GM19023 (cell line): ENCODE results near the gene CAMTA2.
"Not testable (repeated sequence)": the region's sequence is repeated elsewhere in the genome, so short reads cannot be mapped to it uniquely, and the experiment has no call there.

ENCODE experiments used
- ATAC-seq: cut with Tn5 transposase; IDR thresholded peaks from one replicate; pipeline ENCODE4 v1.9.1; 2021; ENCODE audit warnings: mild to moderate bottlenecking, moderate library complexity; ENCODE audit not compliant: unreplicated experiment

The CAMTA2 gene

GRCh38 chr17:4933646-4934045 is 53.8 kb downstream of the CAMTA2 start:
- no peak for ATAC-seq

GRCh38 chr17:4932756-4933155 is 54.7 kb downstream of the CAMTA2 start:
- ATAC-seq: no peak

DNA sequence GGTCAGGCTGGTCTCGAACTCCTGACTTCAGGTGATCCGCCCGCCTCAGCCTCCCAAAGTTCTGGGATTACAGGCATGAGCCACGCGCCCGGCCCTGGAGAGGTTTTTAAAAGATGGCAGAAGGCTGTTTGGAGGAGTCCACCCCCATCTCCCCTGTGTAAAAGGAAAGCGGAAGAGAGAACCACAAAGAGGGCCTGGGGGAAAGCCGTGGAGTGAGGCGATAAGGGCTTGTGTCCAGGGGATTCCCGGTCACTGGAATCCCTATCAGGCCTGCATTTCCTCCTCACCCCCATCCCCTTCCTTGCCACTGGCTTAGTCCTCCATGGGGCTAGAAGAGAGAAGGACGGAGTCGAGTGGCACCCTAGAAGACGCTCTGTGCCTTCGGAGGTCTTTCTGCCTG is 55.5 kb downstream of the CAMTA2 start, which contains the start of gene GP1BA:
TSS of gene GP1BA (plus strand) at position 315 of the 400 bp plus-strand sequence. CDS start 328 bp downstream, outside the sequence.
- no peak for ATAC-seq

DNA sequence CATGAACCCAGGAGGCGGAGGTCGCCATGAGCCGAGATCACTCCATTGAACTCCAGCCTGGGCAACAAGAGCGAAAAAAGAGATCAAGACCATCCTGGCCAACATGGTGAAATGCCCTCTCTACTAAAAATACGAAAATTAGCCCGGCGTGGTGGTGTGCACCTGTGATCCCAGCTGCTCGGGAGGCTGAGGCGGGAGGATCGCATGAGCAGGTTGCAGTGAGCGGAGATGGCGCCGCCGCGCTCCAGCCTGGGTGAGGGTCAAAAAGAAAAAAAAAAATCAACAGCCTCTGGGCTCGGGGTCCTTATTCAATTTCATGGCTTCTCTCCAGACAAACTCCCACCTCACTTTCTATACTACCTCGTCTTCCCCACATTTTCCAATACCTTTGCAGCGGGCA is 58.6 kb downstream of the CAMTA2 start:
- no peak for ATAC-seq

GRCh38 chr17:4926577-4927335 is 60.7 kb downstream of the CAMTA2 start:
- not testable (repeated sequence) for ATAC-seq

DNA sequence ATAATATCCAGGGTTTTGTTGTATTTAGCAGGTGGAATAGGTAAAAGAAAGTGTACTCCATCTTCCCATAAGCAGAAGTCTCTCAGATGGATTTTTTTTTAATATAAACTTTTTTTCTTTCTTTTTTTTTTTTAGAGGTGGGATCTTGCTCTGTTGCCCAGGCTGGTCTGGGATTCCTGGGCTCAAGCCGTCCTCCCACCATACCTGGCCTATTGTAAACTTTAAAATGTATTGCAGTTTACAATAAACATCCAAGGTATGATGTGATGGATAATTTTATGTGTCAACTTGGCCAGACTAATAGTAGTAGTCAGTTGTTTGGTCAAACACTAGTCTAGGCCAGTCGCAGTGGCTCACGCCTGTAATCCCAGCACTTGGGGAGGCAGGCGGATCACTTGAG is 66.2 kb downstream of the CAMTA2 start:
- ATAC-seq: no peak

DNA sequence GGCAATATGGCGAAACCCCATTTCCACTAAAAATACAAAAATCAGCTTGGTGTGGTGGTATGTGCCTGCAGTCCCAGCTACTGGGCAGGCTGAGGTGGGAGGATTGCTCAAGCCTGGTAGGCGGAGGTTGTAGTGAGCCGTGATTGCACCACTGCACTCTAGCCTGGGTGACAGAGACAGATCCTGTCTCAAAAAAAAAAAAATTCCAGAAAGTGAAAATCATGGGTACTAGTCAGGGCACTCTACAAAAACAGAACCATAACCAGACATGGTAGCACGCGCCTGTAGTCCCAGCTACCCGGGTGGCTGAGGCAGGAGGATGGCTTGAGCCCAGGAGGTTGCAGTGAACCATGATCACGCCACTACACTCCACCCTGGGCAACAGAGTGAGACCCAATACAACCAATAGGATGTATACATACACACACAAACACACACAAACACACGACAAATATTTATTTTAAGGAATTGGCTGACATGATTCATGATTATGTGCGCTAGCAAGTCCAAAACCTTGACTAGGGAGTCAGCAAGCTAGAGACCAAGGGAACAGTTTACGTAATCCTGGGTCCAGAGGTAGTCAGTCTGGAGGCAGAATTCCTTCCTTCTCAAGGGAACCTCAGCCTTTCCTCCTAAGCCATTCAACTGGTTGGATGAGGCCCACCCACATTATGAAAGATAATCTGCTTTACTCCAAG is 67.0 kb downstream of the CAMTA2 start:
- ATAC-seq: no peak

GRCh38 chr17:4919511-4920047 is 67.9 kb downstream of the CAMTA2 start:
- ATAC-seq: no peak
